ENCODE data around the gene IL1RN.
"Not testable (repeated sequence)": the region's sequence is repeated elsewhere in the genome, so short reads cannot be mapped to it uniquely, and the experiment has no call there.

The IL1RN gene

DNA sequence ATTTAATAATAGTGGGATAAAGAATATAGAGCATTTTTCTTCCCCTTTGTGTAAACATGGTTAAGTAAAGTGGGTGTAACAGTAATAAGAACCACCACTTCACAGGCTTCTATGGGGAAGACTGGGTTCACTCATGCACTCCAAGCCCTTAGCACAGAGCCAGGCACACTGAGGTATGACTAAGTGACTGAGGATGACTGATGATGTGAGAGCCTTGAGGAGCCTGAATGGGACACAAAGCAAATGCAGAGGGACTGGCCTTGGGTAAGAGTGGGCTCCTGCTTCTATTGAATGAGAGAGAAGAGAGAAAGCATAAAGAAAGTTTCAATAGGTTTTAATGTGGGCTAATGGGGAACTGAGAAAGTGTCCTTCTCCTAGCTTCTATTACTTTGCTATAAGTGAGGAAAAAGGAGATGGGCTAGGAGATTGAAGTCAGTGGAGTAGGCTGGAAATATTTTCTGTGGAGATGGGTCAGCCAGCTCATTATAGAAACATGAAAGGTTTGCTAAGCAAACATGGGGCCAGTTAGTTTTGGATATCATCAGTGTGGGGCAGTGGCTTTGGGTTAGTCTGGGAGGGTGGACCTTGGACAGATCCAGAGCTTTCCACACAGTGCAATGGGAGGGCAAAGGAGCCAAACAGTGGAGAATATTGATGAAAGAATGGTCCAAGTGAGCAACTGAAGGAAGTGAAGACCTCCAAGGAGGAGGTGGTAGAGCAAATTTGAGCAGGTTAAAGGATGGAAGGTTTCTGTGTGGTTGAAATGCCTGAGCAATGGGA lies 39.0 kb upstream of the IL1RN start:
- no peak overlapping the region for H3K27ac ChIP-seq (ENCODE audit: insufficient read depth, low read length, poor library complexity, severe bottlenecking)
- no peaks in the 10 kb centered on the region for H3K9me3 ChIP-seq (ENCODE audit: control insufficient read depth, low read length)
- H3K4me3 ChIP-seq (ENCODE audit: insufficient read depth, low read depth, low read length, poor library complexity, severe bottlenecking), result no peak overlapping the region
- no peaks in the 10 kb centered on the region for H3K27me3 ChIP-seq (replicated peaks; ENCODE audit: control insufficient read depth, insufficient read depth, low read length, poor library complexity, severe bottlenecking)
- H3K4me1 ChIP-seq (ENCODE audit: control insufficient read depth, insufficient read depth, low read length, poor library complexity, severe bottlenecking), result no peaks in the 10 kb centered on the region
- no peak for DNase-seq
- H3K36me3 ChIP-seq (ENCODE audit: control insufficient read depth, insufficient read depth, low read length), result no peaks in the 10 kb centered on the region

DNA sequence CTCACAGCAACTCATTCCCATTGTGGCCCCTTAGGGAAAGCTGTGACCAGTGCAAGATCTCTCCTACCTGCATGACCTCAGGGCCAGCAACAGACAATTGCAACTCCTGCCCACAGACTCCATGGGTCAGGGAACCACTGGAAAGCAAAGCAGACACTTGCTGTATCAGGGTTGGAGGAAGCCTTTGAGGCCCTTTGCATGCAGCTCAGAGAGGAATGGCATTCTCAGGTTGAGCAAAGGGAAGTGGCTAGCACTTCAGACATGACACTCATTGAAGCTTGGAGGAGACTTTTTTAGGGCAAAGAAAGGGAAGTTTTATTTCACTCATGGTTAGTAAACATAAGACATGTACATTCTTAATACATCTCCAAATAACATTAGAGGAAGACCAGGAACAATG lies 37.5 kb upstream of the IL1RN start:
- no peak overlapping the region for H3K27ac ChIP-seq (ENCODE audit: insufficient read depth, low read length, poor library complexity, severe bottlenecking)
- H3K27me3 ChIP-seq (replicated peaks; ENCODE audit: control insufficient read depth, insufficient read depth, low read length, poor library complexity, severe bottlenecking), result no peaks in the 10 kb centered on the region
- no peaks in the 10 kb centered on the region for H3K36me3 ChIP-seq (ENCODE audit: control insufficient read depth, insufficient read depth, low read length)
- H3K4me1 ChIP-seq (ENCODE audit: control insufficient read depth, insufficient read depth, low read length, poor library complexity, severe bottlenecking), result no peaks in the 10 kb centered on the region
- H3K9me3 ChIP-seq (ENCODE audit: control insufficient read depth, low read length), result no peaks in the 10 kb centered on the region
- DNase-seq, result no peak
- H3K4me3 ChIP-seq (ENCODE audit: insufficient read depth, low read depth, low read length, poor library complexity, severe bottlenecking), result no peak overlapping the region

DNA sequence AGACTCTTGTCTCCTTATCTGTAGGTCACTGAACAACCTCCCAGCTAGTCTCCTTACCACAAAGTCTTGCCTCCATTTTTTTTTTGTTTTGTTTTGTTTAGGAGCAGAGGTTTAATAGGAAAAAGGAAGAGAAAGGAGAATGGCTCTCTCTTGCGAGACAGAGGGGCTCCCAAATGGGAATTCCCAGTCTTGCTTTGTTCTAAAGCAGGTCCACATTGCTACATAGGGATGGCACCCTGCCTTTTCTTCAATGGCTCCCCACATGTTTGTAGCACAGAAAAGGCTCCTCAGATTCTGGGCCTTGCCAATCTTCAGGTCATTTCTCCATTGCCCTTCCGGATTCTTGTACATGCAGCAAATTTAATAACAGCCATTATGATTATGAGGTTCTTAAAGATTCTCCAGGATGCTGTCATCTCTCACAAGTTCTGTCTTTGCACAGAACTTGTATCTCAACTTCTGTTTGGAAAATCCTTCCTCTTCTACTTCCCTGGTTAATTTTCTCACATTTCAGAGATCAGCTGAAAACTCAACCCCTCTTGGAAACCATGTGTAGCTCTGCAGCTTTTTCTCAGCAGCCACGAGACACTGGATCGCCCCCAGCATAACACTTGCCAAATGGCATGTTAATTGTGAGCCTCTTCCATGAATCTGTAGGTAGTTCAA lies 36.0 kb upstream of the IL1RN start:
- Histone ChIP-seq H3K36me3 (ENCODE audit: control insufficient read depth, insufficient read depth, low read length) (no peaks in the 10 kb centered on the region), H3K9me3 (ENCODE audit: control insufficient read depth, low read length) (no peaks in the 10 kb centered on the region), H3K27me3 (replicated peaks; ENCODE audit: control insufficient read depth, insufficient read depth, low read length, poor library complexity, severe bottlenecking) (no peaks in the 10 kb centered on the region), H3K27ac (ENCODE audit: insufficient read depth, low read length, poor library complexity, severe bottlenecking) (no peak overlapping the region), H3K4me3 (ENCODE audit: insufficient read depth, low read depth, low read length, poor library complexity, severe bottlenecking) (no peak overlapping the region), H3K4me1 (ENCODE audit: control insufficient read depth, insufficient read depth, low read length, poor library complexity, severe bottlenecking) (no peaks in the 10 kb centered on the region)
- no peak for DNase-seq

DNA sequence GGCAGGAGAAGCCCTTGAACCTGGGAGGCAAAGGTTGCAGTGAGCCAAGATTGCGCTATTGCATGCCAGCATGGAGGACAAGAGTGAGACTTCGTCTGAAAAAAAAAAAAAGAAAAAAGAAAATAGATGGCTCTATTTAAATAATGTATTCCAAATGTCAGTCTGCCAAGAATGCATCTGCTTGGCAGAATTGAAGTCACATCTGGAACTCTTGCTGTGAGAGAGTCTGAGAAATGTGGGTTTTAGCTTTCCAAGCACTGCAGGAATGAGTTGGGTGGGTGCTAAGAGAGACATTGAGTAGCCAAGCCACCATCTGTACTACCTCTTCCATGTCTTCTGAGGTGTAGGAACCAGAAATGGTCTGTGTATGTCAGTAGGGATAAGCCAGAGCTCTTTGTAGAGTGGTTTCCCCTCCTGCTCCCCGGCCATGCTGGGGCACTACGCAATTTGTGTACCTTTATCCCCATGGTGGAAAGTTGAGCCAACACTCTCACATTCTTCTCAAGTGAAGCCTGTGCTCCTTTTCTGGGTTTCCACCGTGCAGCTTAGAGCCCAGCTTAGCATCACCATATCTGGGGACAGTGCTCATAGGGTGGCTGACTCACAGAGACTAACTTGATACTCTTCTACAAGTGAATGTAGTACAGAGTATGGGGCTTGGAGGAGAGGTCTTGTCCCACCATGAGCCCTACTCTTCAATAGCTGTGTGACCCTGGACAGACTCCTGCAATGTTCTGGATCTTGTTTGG lies 34.4 kb upstream of the IL1RN start:
- Histone ChIP-seq H3K4me1 (ENCODE audit: control insufficient read depth, insufficient read depth, low read length, poor library complexity, severe bottlenecking) (no peaks in the 10 kb centered on the region), H3K27ac (ENCODE audit: insufficient read depth, low read length, poor library complexity, severe bottlenecking) (no peak overlapping the region), H3K27me3 (replicated peaks; ENCODE audit: control insufficient read depth, insufficient read depth, low read length, poor library complexity, severe bottlenecking) (no peaks in the 10 kb centered on the region), H3K9me3 (ENCODE audit: control insufficient read depth, low read length) (no peaks in the 10 kb centered on the region), H3K36me3 (ENCODE audit: control insufficient read depth, insufficient read depth, low read length) (no peaks in the 10 kb centered on the region), H3K4me3 (ENCODE audit: insufficient read depth, low read depth, low read length, poor library complexity, severe bottlenecking) (no peak overlapping the region)
- no peak for DNase-seq

DNA sequence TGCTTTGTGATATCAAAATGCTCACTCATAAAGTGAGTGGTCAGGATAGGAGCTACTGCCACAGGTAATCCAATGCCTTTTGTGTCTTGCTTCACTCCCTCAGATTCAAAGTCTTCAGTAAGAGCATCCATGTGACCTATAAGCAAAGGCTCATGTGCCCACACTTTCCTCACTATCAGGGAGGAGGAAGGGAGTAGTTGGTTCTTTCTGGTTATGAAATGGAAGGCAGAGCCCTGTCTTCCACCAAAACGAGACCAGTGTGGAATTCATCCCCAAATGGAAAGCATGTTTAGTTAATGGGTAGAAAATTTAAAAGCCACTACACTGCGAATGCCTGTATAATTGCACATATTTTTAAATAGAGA lies 33.8 kb upstream of the IL1RN start:
- Histone ChIP-seq H3K4me1 (ENCODE audit: control insufficient read depth, insufficient read depth, low read length, poor library complexity, severe bottlenecking) (no peaks in the 10 kb centered on the region), H3K9me3 (ENCODE audit: control insufficient read depth, low read length) (no peaks in the 10 kb centered on the region), H3K27ac (ENCODE audit: insufficient read depth, low read length, poor library complexity, severe bottlenecking) (no peak overlapping the region), H3K36me3 (ENCODE audit: control insufficient read depth, insufficient read depth, low read length) (no peaks in the 10 kb centered on the region), H3K27me3 (replicated peaks; ENCODE audit: control insufficient read depth, insufficient read depth, low read length, poor library complexity, severe bottlenecking) (no peaks in the 10 kb centered on the region), H3K4me3 (ENCODE audit: insufficient read depth, low read depth, low read length, poor library complexity, severe bottlenecking) (no peak overlapping the region)
- no peak for DNase-seq

DNA sequence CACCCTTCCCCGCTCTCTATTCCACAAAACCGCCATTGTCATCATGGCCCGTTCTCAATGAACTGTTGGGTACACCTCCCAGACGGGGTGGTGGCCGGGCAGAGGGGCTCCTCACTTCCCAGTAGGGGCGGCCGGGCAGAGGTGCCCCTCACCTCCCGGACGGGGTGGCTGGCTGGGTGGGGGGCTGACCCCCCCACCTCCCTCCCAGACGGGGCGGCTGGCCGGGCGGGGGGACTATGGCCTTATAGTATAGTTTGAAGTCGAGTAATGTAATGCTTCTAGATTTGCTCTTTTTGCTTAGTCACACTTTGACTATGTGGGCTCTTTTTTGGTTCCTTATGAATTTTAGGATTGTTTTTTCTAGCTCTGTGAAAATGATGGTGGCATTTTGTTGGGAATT lies 31.1 kb upstream of the IL1RN start:
- H3K36me3 ChIP-seq (ENCODE audit: control insufficient read depth, insufficient read depth, low read length); H3K27me3 ChIP-seq (replicated peaks; ENCODE audit: control insufficient read depth, insufficient read depth, low read length, poor library complexity, severe bottlenecking); DNase-seq; H3K4me1 ChIP-seq (ENCODE audit: control insufficient read depth, insufficient read depth, low read length, poor library complexity, severe bottlenecking); H3K9me3 ChIP-seq (ENCODE audit: control insufficient read depth, low read length); H3K27ac ChIP-seq (ENCODE audit: insufficient read depth, low read length, poor library complexity, severe bottlenecking); H3K4me3 ChIP-seq (ENCODE audit: insufficient read depth, low read depth, low read length, poor library complexity, severe bottlenecking): not testable (repeated sequence)

DNA sequence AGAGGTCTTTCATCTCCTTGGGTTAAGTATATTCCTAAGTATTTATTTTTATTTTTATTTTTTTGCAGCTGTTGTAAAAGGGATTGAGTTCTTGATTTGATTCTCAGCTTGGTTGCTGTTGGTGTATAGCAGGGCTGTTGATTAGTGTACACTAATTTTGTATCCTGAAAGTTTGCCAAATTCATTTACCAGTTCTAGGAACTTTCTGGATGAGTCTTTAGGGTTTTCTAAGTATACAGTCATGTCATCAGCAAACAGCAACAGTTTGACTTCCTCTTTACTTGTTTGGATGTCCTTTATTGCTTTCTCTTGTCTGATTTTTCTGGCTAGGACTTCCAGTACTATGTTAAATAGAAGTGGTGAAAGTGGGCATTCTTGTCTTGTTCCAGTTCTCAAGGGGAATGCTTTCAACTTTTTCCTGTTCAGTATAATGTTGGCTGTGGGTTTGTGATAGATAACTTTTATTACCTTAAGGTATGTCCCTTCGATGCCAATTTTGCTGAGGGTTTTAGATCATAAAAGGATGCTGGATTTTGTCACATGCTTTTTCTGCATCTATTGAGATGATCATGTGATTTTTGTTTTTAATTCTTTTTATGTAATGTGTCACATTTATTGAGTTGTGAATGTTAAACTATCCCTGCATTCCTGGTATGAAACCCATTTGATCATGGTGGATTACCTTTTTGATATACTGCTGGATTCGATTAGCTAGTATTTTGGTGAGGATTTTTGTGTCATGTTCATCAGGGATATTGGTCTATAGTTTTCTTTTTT lies 30.4 kb upstream of the IL1RN start:
- not testable (repeated sequence) for H3K9me3 ChIP-seq (ENCODE audit: control insufficient read depth, low read length); H3K27me3 ChIP-seq (replicated peaks; ENCODE audit: control insufficient read depth, insufficient read depth, low read length, poor library complexity, severe bottlenecking); H3K4me1 ChIP-seq (ENCODE audit: control insufficient read depth, insufficient read depth, low read length, poor library complexity, severe bottlenecking); H3K4me3 ChIP-seq (ENCODE audit: insufficient read depth, low read depth, low read length, poor library complexity, severe bottlenecking); DNase-seq; H3K36me3 ChIP-seq (ENCODE audit: control insufficient read depth, insufficient read depth, low read length); H3K27ac ChIP-seq (ENCODE audit: insufficient read depth, low read length, poor library complexity, severe bottlenecking)

DNA sequence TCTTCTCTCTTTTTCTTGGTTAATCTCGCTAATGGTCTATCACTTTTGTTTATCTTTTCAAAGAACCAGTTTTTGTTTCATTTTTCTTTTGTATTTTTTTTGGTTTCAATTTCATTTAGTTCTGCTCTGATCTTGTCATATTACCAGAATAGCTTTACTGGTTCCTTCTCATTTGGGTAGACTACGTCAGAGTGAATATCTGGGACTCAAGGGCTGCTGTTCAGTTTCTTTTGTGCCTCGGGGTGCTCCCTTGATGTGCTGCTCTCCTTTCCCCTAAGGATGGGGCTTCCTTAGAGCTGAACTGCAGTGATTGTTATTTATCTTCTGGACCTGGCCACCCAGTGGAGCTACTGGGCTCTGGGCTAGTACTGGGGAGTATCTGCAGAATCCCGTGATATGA lies 29.4 kb upstream of the IL1RN start:
- no peak for DNase-seq
- Histone ChIP-seq H3K4me1 (ENCODE audit: control insufficient read depth, insufficient read depth, low read length, poor library complexity, severe bottlenecking) (no peaks in the 10 kb centered on the region), H3K27ac (ENCODE audit: insufficient read depth, low read length, poor library complexity, severe bottlenecking) (no peak overlapping the region), H3K27me3 (replicated peaks; ENCODE audit: control insufficient read depth, insufficient read depth, low read length, poor library complexity, severe bottlenecking) (no peaks in the 10 kb centered on the region), H3K9me3 (ENCODE audit: control insufficient read depth, low read length) (no peaks in the 10 kb centered on the region), H3K4me3 (ENCODE audit: insufficient read depth, low read depth, low read length, poor library complexity, severe bottlenecking) (no peak overlapping the region), H3K36me3 (ENCODE audit: control insufficient read depth, insufficient read depth, low read length) (no peaks in the 10 kb centered on the region)

DNA sequence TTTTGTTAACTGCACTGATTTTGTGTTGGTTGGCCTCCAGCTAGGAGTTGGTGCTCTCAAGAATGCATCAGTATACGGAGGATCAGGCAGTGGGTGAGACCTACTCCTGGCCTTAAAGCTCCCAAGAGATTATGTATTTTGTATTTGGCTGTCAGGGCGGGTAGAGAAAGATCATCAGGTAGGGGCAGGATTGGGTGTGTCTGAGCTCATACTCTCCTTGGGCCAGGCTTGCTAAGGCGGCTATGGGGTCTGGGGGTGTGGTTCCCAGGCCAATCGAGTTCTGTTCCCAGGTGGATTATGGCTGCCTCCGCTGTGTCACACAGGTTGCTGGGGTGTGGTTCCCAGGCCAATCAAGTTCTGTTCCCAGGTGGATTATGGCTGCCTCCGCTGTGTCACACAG lies 28.9 kb upstream of the IL1RN start:
- Histone ChIP-seq H3K36me3 (ENCODE audit: control insufficient read depth, insufficient read depth, low read length) (no peaks in the 10 kb centered on the region), H3K4me1 (ENCODE audit: control insufficient read depth, insufficient read depth, low read length, poor library complexity, severe bottlenecking) (no peaks in the 10 kb centered on the region), H3K4me3 (ENCODE audit: insufficient read depth, low read depth, low read length, poor library complexity, severe bottlenecking) (no peak overlapping the region), H3K27ac (ENCODE audit: insufficient read depth, low read length, poor library complexity, severe bottlenecking) (no peak overlapping the region), H3K27me3 (replicated peaks; ENCODE audit: control insufficient read depth, insufficient read depth, low read length, poor library complexity, severe bottlenecking) (no peaks in the 10 kb centered on the region), H3K9me3 (ENCODE audit: control insufficient read depth, low read length) (no peaks in the 10 kb centered on the region)
- no peak for DNase-seq

Data from effector memory CD4-positive, alpha-beta T cell (primary cell).